HEK293 (cell line): ENCODE data around the gene OR51G1.

Experiments
- CTCF ChIA-PET: fragments of 350-600 bp; formaldehyde crosslinking; extraction: SDS; loops from one replicate; lab custom pipeline; 2021; ENCODE audit warnings: antibody characterized with exemption; lab: Yijun Ruan, JAX
- POLR2A ChIA-PET: fragments of 300-600 bp; formaldehyde crosslinking; extraction: SDS; loops from one replicate; lab custom pipeline; 2020; ENCODE audit warnings: antibody characterized with exemption, inconsistent platforms; lab: Yijun Ruan, JAX
- H3K27ac ChIP-seq: fragments of 200-500 bp; sonication (Bioruptor generic); 2 replicates; pipeline ENCODE4 v1.5.1; 2014; ENCODE audit warnings: low read depth, low read length, control low read depth, inconsistent platforms; ENCODE audit errors: extremely low read depth
- H3K36me3 ChIP-seq, 2 experiments: fragments of 200-500 bp in 1 of 2; sonication (Bioruptor generic) in 1 of 2; 1 replicate in 1 of 2; 2 replicates in 1 of 2; pipeline ENCODE4 v1.5.1; 2014 to 2017; ENCODE audit warnings: inconsistent platforms in 2 of 2, low read length in 2 of 2; ENCODE audit not compliant: control insufficient read depth in 2 of 2, insufficient read depth in 1 of 2
- H3K4me1 ChIP-seq: fragments of 200-500 bp; sonication (Bioruptor generic); 2 replicates; pipeline ENCODE4 v1.5.1; 2014; ENCODE audit warnings: mild to moderate bottlenecking, low read length, inconsistent platforms; ENCODE audit not compliant: control insufficient read depth, insufficient read depth
- H3K4me3 ChIP-seq: 2 replicates; pipeline ENCODE4 v1.5.1; 2011; ENCODE audit warnings: low read depth, mild to moderate bottlenecking, control low read depth, low read length, moderate library complexity
- H3K9me3 ChIP-seq: fragments of 200-500 bp; sonication (Bioruptor generic); 2 replicates; pipeline ENCODE4 v1.5.1; 2014; ENCODE audit warnings: low read depth, low read length, inconsistent platforms; ENCODE audit not compliant: control insufficient read depth, insufficient read depth
- BCL11B ChIP-seq: fragments of 450-650 bp; formaldehyde crosslinking; IDR thresholded peaks from 2 replicates; pipeline ENCODE4 v1.5.1; 2016; ENCODE audit warnings: low read depth, missing biosample characterization, missing genetic modification characterization
- CTCF ChIP-seq: fragments of 450-650 bp; formaldehyde crosslinking; IDR thresholded peaks from 2 replicates; pipeline ENCODE4 v1.5.1; 2016; ENCODE audit warnings: missing biosample characterization, missing genetic modification characterization
- GLIS1 ChIP-seq: fragments of 450-650 bp; formaldehyde crosslinking; IDR thresholded peaks from 2 replicates; pipeline ENCODE4 v1.5.1; 2016; ENCODE audit warnings: missing biosample characterization, missing genetic modification characterization
- INSM2 ChIP-seq: fragments of 450-650 bp; formaldehyde crosslinking; IDR thresholded peaks from 2 replicates; pipeline ENCODE4 v1.5.1; 2016; ENCODE audit warnings: missing biosample characterization, missing genetic modification characterization
- PRDM1 ChIP-seq: fragments of 450-650 bp; formaldehyde crosslinking; IDR thresholded peaks from 2 replicates; pipeline ENCODE4; 2016; ENCODE audit warnings: missing biosample characterization, missing genetic modification characterization
- PRDM4 ChIP-seq: fragments of 450-650 bp; formaldehyde crosslinking; IDR thresholded peaks from 2 replicates; pipeline ENCODE4 v1.5.1; 2017; ENCODE audit warnings: missing biosample characterization, missing genetic modification characterization
- SP7 ChIP-seq: fragments of 450-650 bp; formaldehyde crosslinking; IDR thresholded peaks from 2 replicates; pipeline ENCODE4 v1.5.1; 2016; ENCODE audit warnings: missing biosample characterization, missing genetic modification characterization
- ZBTB17 ChIP-seq: fragments of 450-650 bp; formaldehyde crosslinking; IDR thresholded peaks from 2 replicates; pipeline ENCODE4 v1.5.1; 2016; ENCODE audit warnings: missing biosample characterization, missing genetic modification characterization
- ZBTB20 ChIP-seq: fragments of 450-650 bp; formaldehyde crosslinking; IDR thresholded peaks from 2 replicates; pipeline ENCODE4 v1.5.1; 2016; ENCODE audit warnings: missing biosample characterization, missing genetic modification characterization
- ZBTB21 ChIP-seq: fragments of 450-650 bp; formaldehyde crosslinking; IDR thresholded peaks from 2 replicates; pipeline ENCODE4 v1.5.1; 2017; ENCODE audit warnings: missing biosample characterization, missing genetic modification characterization
- ZBTB44 ChIP-seq: fragments of 450-650 bp; IDR thresholded peaks from 2 replicates; pipeline ENCODE4 v1.5.1; 2018; ENCODE audit warnings: missing biosample characterization, mild to moderate bottlenecking, missing genetic modification characterization
- ZNF132 ChIP-seq: fragments of 450-650 bp; formaldehyde crosslinking; IDR thresholded peaks from 2 replicates; pipeline ENCODE4 v1.5.1; 2017; ENCODE audit warnings: missing biosample characterization, missing genetic modification characterization, borderline replicate concordance
- ZNF16 ChIP-seq: fragments of 450-650 bp; formaldehyde crosslinking; IDR thresholded peaks from 2 replicates; pipeline ENCODE4 v1.5.1; 2016; ENCODE audit warnings: low read depth, missing biosample characterization, missing genetic modification characterization
- ZNF211 ChIP-seq: fragments of 450-650 bp; formaldehyde crosslinking; IDR thresholded peaks from 2 replicates; pipeline ENCODE4 v1.5.1; 2016; ENCODE audit warnings: low read depth, missing biosample characterization, missing genetic modification characterization
- ZNF221 ChIP-seq: fragments of 450-650 bp; formaldehyde crosslinking; IDR thresholded peaks from 2 replicates; pipeline ENCODE4 v1.5.1; 2017; ENCODE audit warnings: missing biosample characterization, missing genetic modification characterization, borderline replicate concordance
- ZNF24 ChIP-seq: fragments of 450-650 bp; formaldehyde crosslinking; IDR thresholded peaks from 2 replicates; pipeline ENCODE4 v1.5.1; 2016; ENCODE audit warnings: missing biosample characterization, missing genetic modification characterization
- ZNF280D ChIP-seq: fragments of 450-650 bp; formaldehyde crosslinking; IDR thresholded peaks from 2 replicates; pipeline ENCODE4 v1.5.1; 2016; ENCODE audit warnings: missing biosample characterization, missing genetic modification characterization
- ZNF341 ChIP-seq: fragments of 450-650 bp; formaldehyde crosslinking; IDR thresholded peaks from 2 replicates; pipeline ENCODE4; 2016; ENCODE audit warnings: low read depth, missing biosample characterization, missing genetic modification characterization
- ZNF354C ChIP-seq: fragments of 450-650 bp; formaldehyde crosslinking; IDR thresholded peaks from 2 replicates; pipeline ENCODE4 v1.5.1; 2016; ENCODE audit warnings: missing biosample characterization, missing genetic modification characterization, low read depth, borderline replicate concordance
- ZNF549 ChIP-seq: fragments of 450-650 bp; IDR thresholded peaks from 2 replicates; pipeline ENCODE4 v1.5.1; 2018; ENCODE audit warnings: missing biosample characterization, missing genetic modification characterization, mild to moderate bottlenecking, inconsistent platforms, moderate library complexity
- ZNF561 ChIP-seq: fragments of 450-650 bp; IDR thresholded peaks from 2 replicates; pipeline ENCODE4 v1.5.1; 2018; ENCODE audit warnings: missing biosample characterization, missing genetic modification characterization, borderline replicate concordance
- ZNF621 ChIP-seq: fragments of 450-650 bp; formaldehyde crosslinking; IDR thresholded peaks from 2 replicates; pipeline ENCODE4 v1.5.1; 2017; ENCODE audit warnings: missing biosample characterization, missing genetic modification characterization
- ZNF677 ChIP-seq: fragments of 450-650 bp; IDR thresholded peaks from 2 replicates; pipeline ENCODE4 v1.5.0; 2018; ENCODE audit warnings: missing biosample characterization, mild to moderate bottlenecking, missing genetic modification characterization, moderate library complexity
- ZSCAN23 ChIP-seq: fragments of 450-650 bp; formaldehyde crosslinking; IDR thresholded peaks from 2 replicates; pipeline ENCODE4 v1.5.1; 2016; ENCODE audit warnings: missing biosample characterization, missing genetic modification characterization

OR51G1 gene

GRCh38 chr11:4884361-4884760 is 39.8 kb downstream of the OR51G1 start:
- Histone ChIP-seq H3K4me1 (no peaks in the 10 kb centered on the region), H3K9me3 (no peaks in the 10 kb centered on the region)
- TF ChIP-seq ZSCAN23 (tag by site-specific recombination) (no peak), ZNF561 (tag by site-specific recombination) (no peak), ZNF341 (tag by site-specific recombination) (no peak), ZNF211 (no peak), SP7 (tag by site-specific recombination) (no peak), ZNF677 (tag by site-specific recombination) (no peak), ZNF221 (tag by site-specific recombination) (no peak), PRDM4 (tag by site-specific recombination) (no peak), ZNF354C (tag by site-specific recombination) (no peak), ZBTB17 (tag by site-specific recombination) (no peak), ZNF16 (tag by site-specific recombination) (no peak), ZNF549 (tag by site-specific recombination) (no peak), ZBTB44 (tag by site-specific recombination) (no peak)
- TF ChIP-seq, all 188 proteins: peak for 0
- ChIA-PET POLR2A (no interaction called here), CTCF (no interaction called here)
- H3K27ac ChIP-seq, result no peak overlapping the region
- H3K4me3 ChIP-seq, result no peak overlapping the region
- no peaks in the 10 kb centered on the region for H3K36me3 ChIP-seq

GRCh38 chr11:4882543-4882942 is 41.6 kb downstream of the OR51G1 start:
- no peak overlapping the region for H3K4me3 ChIP-seq
- CTCF ChIA-PET, result interaction anchor here (0.7 kb wide), 1 partner anchor 31 kb away, joined by 3 read pairs; no protein-coding TSS in a partner anchor
- no peaks in the 10 kb centered on the region for H3K36me3 ChIP-seq
- no peaks in the 10 kb centered on the region for H3K9me3 ChIP-seq
- H3K4me1 ChIP-seq, result no peaks in the 10 kb centered on the region
- POLR2A ChIA-PET, result no interaction called here
- H3K27ac ChIP-seq, result no peak overlapping the region
- no peak for TF ChIP-seq ZNF16 (tag by site-specific recombination)
- TF ChIP-seq GLIS1 (tag by site-specific recombination), result no peak
- no peak for TF ChIP-seq BCL11B (tag by site-specific recombination)
- TF ChIP-seq ZNF280D, result no peak
- TF ChIP-seq CTCF (tag by site-specific recombination), result no peak
- TF ChIP-seq INSM2 (tag by site-specific recombination), result no peak
- no peak for TF ChIP-seq ZBTB21 (tag by site-specific recombination)
- TF ChIP-seq ZBTB20 (tag by site-specific recombination), result no peak
- no peak for TF ChIP-seq ZNF132
- TF ChIP-seq PRDM1 (tag by site-specific recombination), result no peak
- no peak for TF ChIP-seq ZNF24
- no peak for TF ChIP-seq ZNF621
